ENCODE results near the gene MBTPS1.

Gene MBTPS1
- 145 to 236 (median 169) reads per million in 9 experiments for total RNA-seq

- Mint-ChIP-seq H3K36me3 (ENCODE audit: insufficient read depth) (peaks cover 21% of the 10 kb centered on the region), H3K9me3 (no peaks in the 10 kb centered on the region)
These were observed at the start of gene MBTPS1 for GRCh38 chr16:84116720-84117493. Gene MBTPS1, minus strand, starts transcription at chr16:84116942. Its CDS starts 15,159 bp downstream, at chr16:84101783.

DNA sequence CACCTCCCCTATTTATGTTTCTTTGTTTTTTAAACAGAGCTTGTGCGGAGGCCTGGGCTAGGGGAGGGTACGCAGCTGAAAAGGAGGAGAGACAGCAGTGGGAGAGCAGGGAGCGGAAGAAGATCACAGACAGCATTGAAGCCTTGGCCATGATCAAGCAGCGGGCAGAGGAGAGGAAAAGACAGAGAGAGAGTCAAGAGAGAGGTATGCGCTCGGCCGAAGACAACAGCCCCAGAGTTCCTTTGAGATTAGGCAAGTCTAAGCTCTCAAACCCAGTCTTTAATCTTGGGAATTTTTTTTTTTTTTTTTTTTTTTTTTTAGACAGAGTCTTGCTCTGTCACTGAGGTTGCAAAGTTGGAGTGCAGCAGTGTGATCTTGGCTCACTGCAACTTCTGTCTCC is 49.0 kb upstream of the MBTPS1 start:
- Mint-ChIP-seq H3K27me3 (peaks cover 32 to 69% of the 10 kb centered on the region in 2 donors), H3K4me1 (ENCODE audit: low read depth in 2 of 2) (no peaks in the 10 kb centered on the region), H3K36me3 (ENCODE audit: insufficient read depth) (peaks cover 3% of the 10 kb centered on the region), H3K4me3 (no peak overlapping the region), H3K27ac (no peak overlapping the region), H3K9me3 (no peaks in the 10 kb centered on the region)
- ATAC-seq (replicated peaks), result no peak
- DNase-seq, result no peak

More at GRCh38 chr16:84116720-84117493, at the start of gene MBTPS1:
- H3K27me3 Mint-ChIP-seq, result no peaks in the 10 kb centered on the region
- peak within 1 kb of the TSS; percentile 90 to 92 for H3K4me3 Mint-ChIP-seq
- ATAC-seq (replicated peaks) (peak; percentile 87), DNase-seq (peak; percentile 97 to 98 (median 97))
- H3K4me1 Mint-ChIP-seq (ENCODE audit: low read depth in 2 of 2), result peaks cover 11 to 20% of the 10 kb centered on the region in 2 donors
- H3K27ac Mint-ChIP-seq, result peak within 1 kb of the TSS; percentile 93 to 98

DNA sequence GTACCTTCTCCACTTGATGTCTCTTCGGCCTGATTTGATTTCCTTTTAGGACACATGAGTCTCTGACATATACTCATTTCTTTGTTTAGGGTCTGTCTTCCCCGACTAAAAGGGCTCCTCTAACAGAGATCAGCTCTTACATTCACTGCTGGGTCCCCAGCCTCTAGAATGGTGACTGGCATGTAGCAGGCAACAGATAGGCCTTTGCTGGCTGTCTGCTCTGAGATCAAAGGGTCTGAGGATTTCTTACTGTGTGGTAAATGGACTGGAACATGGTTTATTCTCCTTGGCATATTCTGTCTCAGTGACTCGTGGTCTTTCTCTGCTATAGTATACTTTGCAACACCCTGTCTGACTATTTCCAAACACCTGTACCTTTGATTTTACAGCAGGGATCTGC is 45.1 kb upstream of the MBTPS1 start:
- H3K27ac Mint-ChIP-seq, result no peak overlapping the region
- DNase-seq (no peak), ATAC-seq (replicated peaks) (no peak)
- H3K4me1 Mint-ChIP-seq (ENCODE audit: low read depth in 2 of 2), result no peaks in the 10 kb centered on the region
- no peak overlapping the region for H3K4me3 Mint-ChIP-seq
- H3K9me3 Mint-ChIP-seq, result no peaks in the 10 kb centered on the region
- no peaks in the 10 kb centered on the region for H3K36me3 Mint-ChIP-seq (ENCODE audit: insufficient read depth)
- H3K27me3 Mint-ChIP-seq, result peaks cover 37 to 65% of the 10 kb centered on the region in 2 donors

GRCh38 chr16:84161037-84161436 is 44.3 kb upstream of the MBTPS1 start:
- Mint-ChIP-seq H3K36me3 (ENCODE audit: insufficient read depth) (no peaks in the 10 kb centered on the region), H3K9me3 (no peaks in the 10 kb centered on the region), H3K27me3 (peaks cover 44 to 70% of the 10 kb centered on the region in 2 donors), H3K4me1 (ENCODE audit: low read depth in 2 of 2) (no peaks in the 10 kb centered on the region), H3K27ac (no peak overlapping the region), H3K4me3 (no peak overlapping the region)
- no peak for ATAC-seq (replicated peaks)
- no peak for DNase-seq

DNA sequence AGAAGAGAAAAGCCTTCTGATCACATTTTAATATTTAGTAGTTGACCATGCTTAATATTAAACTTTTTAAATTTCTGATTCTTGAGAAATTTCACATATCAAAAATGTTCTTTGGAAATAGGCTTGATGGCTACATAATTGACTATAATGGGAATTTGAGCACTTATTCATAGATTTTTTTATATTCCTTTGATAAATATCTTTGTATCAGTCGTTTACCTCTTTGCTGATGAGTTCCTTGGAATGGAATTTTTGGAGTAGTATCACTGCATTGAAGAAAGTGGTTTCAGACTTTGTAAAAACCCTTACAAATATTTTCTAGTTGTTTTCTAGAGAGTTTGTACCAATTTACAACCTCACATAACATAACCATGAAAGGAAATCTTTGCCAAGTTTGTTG is 43.1 kb upstream of the MBTPS1 start:
- H3K4me1 Mint-ChIP-seq (ENCODE audit: low read depth in 2 of 2), result no peaks in the 10 kb centered on the region
- no peak overlapping the region for H3K4me3 Mint-ChIP-seq
- H3K27me3 Mint-ChIP-seq, result peaks cover 40 to 69% of the 10 kb centered on the region in 2 donors

GRCh38 chr16:84159007-84159406 is 42.3 kb upstream of the MBTPS1 start:
- Mint-ChIP-seq H3K36me3 (ENCODE audit: insufficient read depth) (no peaks in the 10 kb centered on the region), H3K9me3 (no peaks in the 10 kb centered on the region), H3K4me3 (no peak overlapping the region), H3K4me1 (ENCODE audit: low read depth in 2 of 2) (no peaks in the 10 kb centered on the region), H3K27ac (no peak overlapping the region), H3K27me3 (peaks cover 39 to 65% of the 10 kb centered on the region in 2 donors)
- no peak for ATAC-seq (replicated peaks)
- no peak for DNase-seq

More for the DNA sequence above, 43.1 kb upstream of the MBTPS1 start:
- H3K36me3 Mint-ChIP-seq (ENCODE audit: insufficient read depth), result no peaks in the 10 kb centered on the region
- no peak for DNase-seq
- ATAC-seq (replicated peaks), result no peak
- H3K27ac Mint-ChIP-seq, result no peak overlapping the region
- no peaks in the 10 kb centered on the region for H3K9me3 Mint-ChIP-seq

DNA sequence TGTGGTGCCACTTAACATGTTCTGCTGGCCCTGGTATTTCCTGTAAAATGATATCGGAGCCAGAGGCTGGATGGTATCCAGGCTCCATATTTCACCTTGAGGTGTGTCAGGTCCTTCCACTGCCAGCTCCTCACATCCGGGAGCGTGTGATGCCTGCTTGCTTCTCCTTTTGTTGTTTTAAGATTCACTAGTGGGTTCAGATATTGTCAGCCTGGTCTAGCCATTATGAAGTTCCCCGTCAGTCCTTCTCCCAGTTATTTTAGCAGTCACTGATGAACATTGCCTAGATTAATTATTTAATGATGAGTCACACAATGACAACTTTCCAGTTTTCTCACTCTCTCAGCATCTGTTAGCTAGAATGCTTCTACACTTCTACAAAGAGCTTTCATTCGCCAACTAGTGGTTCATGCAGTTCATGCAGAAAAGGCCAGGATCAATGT is 39.6 kb upstream of the MBTPS1 start:
- Mint-ChIP-seq H3K9me3 (no peaks in the 10 kb centered on the region), H3K27ac (no peak overlapping the region), H3K4me3 (no peak overlapping the region), H3K4me1 (ENCODE audit: low read depth in 2 of 2) (no peaks in the 10 kb centered on the region), H3K36me3 (ENCODE audit: insufficient read depth) (no peaks in the 10 kb centered on the region), H3K27me3 (peaks cover 47 to 59% of the 10 kb centered on the region in 2 donors)
- ATAC-seq (replicated peaks) (no peak), DNase-seq (no peak)

GRCh38 chr16:84155771-84156170 is 39.0 kb upstream of the MBTPS1 start:
- no peak overlapping the region for H3K4me3 Mint-ChIP-seq

GRCh38 chr16:84155226-84155625 is 38.5 kb upstream of the MBTPS1 start:
- no peaks in the 10 kb centered on the region for H3K9me3 Mint-ChIP-seq
- H3K27ac Mint-ChIP-seq, result no peak overlapping the region
- no peaks in the 10 kb centered on the region for H3K4me1 Mint-ChIP-seq (ENCODE audit: low read depth in 2 of 2)
- ATAC-seq (replicated peaks), result no peak
- H3K36me3 Mint-ChIP-seq (ENCODE audit: insufficient read depth), result no peaks in the 10 kb centered on the region
- H3K4me3 Mint-ChIP-seq, result no peak overlapping the region
- peaks cover 53 to 68% of the 10 kb centered on the region in 2 donors for H3K27me3 Mint-ChIP-seq
- no peak for DNase-seq

More at GRCh38 chr16:84155771-84156170, 39.0 kb upstream of the MBTPS1 start:
- no peak for ATAC-seq (replicated peaks)
- Mint-ChIP-seq H3K36me3 (ENCODE audit: insufficient read depth) (no peaks in the 10 kb centered on the region), H3K27me3 (peaks cover 53 to 63% of the 10 kb centered on the region in 2 donors), H3K4me1 (ENCODE audit: low read depth in 2 of 2) (no peaks in the 10 kb centered on the region), H3K27ac (no peak overlapping the region), H3K9me3 (no peaks in the 10 kb centered on the region)
- no peak for DNase-seq

- H3K36me3 Mint-ChIP-seq (ENCODE audit: insufficient read depth), result no peaks in the 10 kb centered on the region
- no peaks in the 10 kb centered on the region for H3K4me1 Mint-ChIP-seq (ENCODE audit: low read depth in 2 of 2)
- H3K9me3 Mint-ChIP-seq, result no peaks in the 10 kb centered on the region
- no peak for DNase-seq
- no peak overlapping the region for H3K4me3 Mint-ChIP-seq
- no peak for ATAC-seq (replicated peaks)
- no peak overlapping the region for H3K27ac Mint-ChIP-seq
- peaks cover 46 to 62% of the 10 kb centered on the region in 2 donors for H3K27me3 Mint-ChIP-seq
These were observed 37.0 kb upstream of the MBTPS1 start for GRCh38 chr16:84153660-84154214.

DNA sequence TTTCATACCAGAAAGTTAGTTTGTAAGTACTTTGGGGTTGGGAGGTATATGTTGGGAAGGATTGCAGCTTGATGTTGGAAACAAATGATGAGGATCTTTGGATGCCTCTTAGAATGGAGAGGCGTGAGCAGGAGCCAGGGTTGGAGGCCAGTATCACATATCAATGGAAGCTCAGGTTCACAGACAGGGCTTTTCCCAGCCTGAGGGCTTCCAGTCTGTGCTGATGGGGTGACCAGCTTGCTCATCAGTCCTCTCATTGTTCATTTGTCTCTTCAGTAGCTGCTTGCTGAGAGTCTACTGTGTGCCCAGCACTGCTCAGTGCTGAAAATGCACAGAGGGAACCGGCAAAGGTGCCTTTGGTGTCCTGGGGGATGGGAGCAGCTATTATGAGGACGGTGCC is 34.2 kb upstream of the MBTPS1 start:
- Mint-ChIP-seq H3K27me3 (peaks cover 20 to 40% of the 10 kb centered on the region in 2 donors), H3K4me3 (no peak overlapping the region), H3K27ac (peak overlapping the region; percentile 12 to 59), H3K36me3 (ENCODE audit: insufficient read depth) (no peaks in the 10 kb centered on the region), H3K9me3 (no peaks in the 10 kb centered on the region), H3K4me1 (ENCODE audit: low read depth in 2 of 2) (no peaks in the 10 kb centered on the region)
- DNase-seq (no peak), ATAC-seq (replicated peaks) (no peak)

DNA sequence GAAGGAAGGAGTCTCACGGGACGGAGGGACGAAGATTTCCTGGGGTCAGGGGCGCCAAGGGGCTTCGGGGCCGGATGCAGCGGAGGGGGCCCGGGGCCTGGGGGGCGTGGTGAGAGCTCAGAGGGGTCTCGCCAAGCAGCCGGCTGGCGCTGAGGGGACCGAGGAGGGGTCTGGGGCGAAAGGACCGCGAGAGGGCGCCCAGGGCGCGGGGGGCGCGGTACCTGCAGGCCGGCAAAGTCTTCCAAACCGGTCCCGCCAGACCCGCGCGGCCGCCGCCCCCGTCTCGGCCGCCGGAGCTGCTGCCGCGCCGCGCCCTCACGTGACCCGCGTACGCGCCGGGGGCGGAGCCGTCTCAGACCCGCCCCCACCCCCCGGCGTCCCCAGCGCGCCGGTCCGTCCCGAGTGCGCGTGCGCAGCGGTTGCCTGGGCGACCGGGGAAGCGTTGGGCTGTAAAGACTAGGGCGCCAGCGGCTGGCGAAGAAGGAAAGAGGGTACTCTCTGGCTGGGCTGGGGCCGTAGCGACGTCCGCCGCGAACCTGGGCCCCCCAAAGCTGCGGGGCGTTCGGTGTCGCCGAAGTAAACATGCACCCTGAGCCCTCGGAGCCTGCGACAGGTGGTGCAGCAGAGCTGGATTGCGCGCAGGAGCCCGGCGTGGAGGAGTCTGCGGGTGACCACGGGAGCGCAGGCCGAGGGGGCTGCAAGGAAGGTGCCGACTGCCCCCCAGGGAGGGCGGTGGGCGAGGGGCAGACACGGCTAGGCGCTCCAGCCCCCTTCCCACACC is 28.3 kb upstream of the MBTPS1 start, which contains the start of the genes DNAAF1 and HSDL1:
Gene DNAAF1 (plus strand): TSS at position 450 of the 781 bp plus-strand sequence. CDS start 133 bp downstream, at position 583.
Gene HSDL1 (minus strand): TSS at position 319 of the 781 bp plus-strand sequence. CDS start 13,856 bp downstream, outside the sequence.
- peaks cover 16 to 18% of the 10 kb centered on the region in 2 donors for H3K4me1 Mint-ChIP-seq (ENCODE audit: low read depth in 2 of 2)
- H3K4me3 Mint-ChIP-seq, result peak within 1 kb of the TSS; percentile 98
- peaks cover 15% of the 10 kb centered on the region for H3K36me3 Mint-ChIP-seq (ENCODE audit: insufficient read depth)
- DNase-seq, result peak; percentile 93 to 96 (median 94)
- H3K27ac Mint-ChIP-seq, result peak within 1 kb of the TSS; percentile 88 to 97
- peaks cover 0 to 9% of the 10 kb centered on the region in 2 donors for H3K27me3 Mint-ChIP-seq
- ATAC-seq (replicated peaks), result peak; percentile 84
- H3K9me3 Mint-ChIP-seq, result no peaks in the 10 kb centered on the region

DNA sequence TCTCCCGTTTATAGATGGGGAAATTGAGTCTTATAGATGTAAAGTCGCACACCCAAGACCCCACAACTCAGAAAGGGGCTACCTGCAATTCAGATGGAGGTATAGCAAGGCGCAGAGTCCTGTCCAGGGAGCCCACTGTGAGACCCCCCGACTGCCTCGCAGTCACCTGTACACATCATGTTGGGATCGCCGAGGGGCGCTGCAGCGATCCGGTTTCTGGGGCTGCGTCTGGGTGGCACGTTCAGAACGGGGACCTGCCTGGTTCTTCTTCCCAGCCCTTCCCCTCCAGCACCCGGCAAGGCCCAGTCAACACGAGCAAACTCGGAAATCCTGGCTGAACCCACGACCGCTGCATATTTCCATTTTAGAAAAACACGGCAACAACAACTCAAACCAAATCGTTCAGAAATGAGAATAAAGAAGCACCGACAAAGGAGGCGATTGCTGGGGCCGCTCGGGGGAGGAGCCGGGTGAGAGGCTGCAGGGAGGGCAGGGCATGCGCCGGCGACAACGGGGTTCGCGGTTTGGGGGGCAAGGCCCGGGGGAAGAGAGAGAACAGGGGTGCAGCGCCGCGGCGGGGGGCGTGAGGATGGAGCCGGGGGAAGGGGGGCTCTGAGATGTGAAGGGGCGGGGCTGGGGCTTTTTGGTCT is 27.6 kb upstream of the MBTPS1 start:
- DNase-seq (peak; percentile 33 to 38 (median 35)), ATAC-seq (replicated peaks) (peak; percentile 65)
- Mint-ChIP-seq H3K27ac (peak overlapping the region; percentile 88 to 97), H3K36me3 (ENCODE audit: insufficient read depth) (peaks cover 16% of the 10 kb centered on the region), H3K9me3 (no peaks in the 10 kb centered on the region), H3K4me3 (peak overlapping the region; percentile 98), H3K4me1 (ENCODE audit: low read depth in 2 of 2) (peaks cover 16 to 18% of the 10 kb centered on the region in 2 donors), H3K27me3 (peaks cover 0 to 9% of the 10 kb centered on the region in 2 donors)
